Right atrium auricular region (tissue), 2 donors: Measurements from ENCODE around the gene CITED4. TPM values are rescaled to one million over a fixed set of nuclear protein-coding genes. Genes with fewer than 3 reads are reported as not detected.

Experiments
- DNase-seq: peaks from one replicate; pipeline ENCODE4 v3.0.0-alpha.2; 2019; ENCODE audit warnings: low spot score
- H3K27ac ChIP-seq, 2 donors: fragments of 200-600 bp; sonication (generic); 1 replicate in 1 of 2; 2 replicates in 1 of 2; pipeline ENCODE4 v1.5.1; 2016 to 2019
- H3K27me3 ChIP-seq, 2 donors: fragments of 200-600 bp; sonication (generic); one replicate each; pipeline versions ENCODE4 v1.5.1 to v1.6.0; 2017 to 2019
- H3K36me3 ChIP-seq: fragments of 200-600 bp; sonication (generic); one replicate; pipeline ENCODE4 v1.5.1; 2016
- H3K4me1 ChIP-seq, 2 donors: fragments of 200-600 bp; sonication (generic); one replicate each; pipeline versions ENCODE4 v1.5.1 to v1.6.0; 2017 to 2019
- H3K4me3 ChIP-seq, 2 donors: fragments of 200-600 bp; sonication (generic); 1 replicate in 1 of 2; 2 replicates in 1 of 2; pipeline ENCODE4 v1.5.1; 2017 to 2019; ENCODE audit warnings: mild to moderate bottlenecking in 1 of 2, moderate library complexity in 1 of 2
- H3K9me3 ChIP-seq, 2 donors: fragments of 200-600 bp; sonication (generic); one replicate each; pipeline ENCODE4 v1.5.1; 2019
- total RNA-seq, 2 donors: library from RNA; depleted of rRNA; stranded (reverse); fragments of >200 nt; gene quantifications; one replicate each; pipeline ENCODE4 v1.1.0, GENCODE V29; 2016
- TF ChIP-seq, protein P1 (sequence below), 2 donors: fragments of 200-600 bp; sonication (generic); IDR thresholded peaks; one replicate each; pipeline ENCODE4 v1.5.1; 2019; ENCODE audit warnings: antibody characterized with exemption in 2 of 2

The CITED4 gene
- total RNA-seq, 2 donors from 2014 or later = 18.8 to 32.7 TPM

DNA sequence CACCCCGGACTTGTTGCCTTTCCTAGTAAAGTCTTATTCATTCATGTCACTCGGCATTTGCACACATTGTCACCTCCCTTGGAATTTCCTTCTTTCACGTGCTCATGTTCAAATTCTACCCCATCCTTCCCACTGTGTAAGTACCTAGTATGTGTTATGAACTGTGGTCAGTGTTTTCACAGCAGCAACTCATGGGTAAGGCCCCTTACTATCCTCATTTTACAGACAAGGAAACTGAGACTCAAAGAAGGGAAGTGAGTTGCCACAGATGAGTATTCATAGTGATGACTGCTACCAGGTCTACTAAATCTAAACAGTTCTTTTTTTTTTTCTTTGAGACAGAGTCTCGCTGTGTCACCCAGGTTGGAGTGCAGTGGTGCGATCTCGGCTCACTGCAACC lies 10.5 kb downstream of the CITED4 start:
- no peak for DNase-seq

DNA sequence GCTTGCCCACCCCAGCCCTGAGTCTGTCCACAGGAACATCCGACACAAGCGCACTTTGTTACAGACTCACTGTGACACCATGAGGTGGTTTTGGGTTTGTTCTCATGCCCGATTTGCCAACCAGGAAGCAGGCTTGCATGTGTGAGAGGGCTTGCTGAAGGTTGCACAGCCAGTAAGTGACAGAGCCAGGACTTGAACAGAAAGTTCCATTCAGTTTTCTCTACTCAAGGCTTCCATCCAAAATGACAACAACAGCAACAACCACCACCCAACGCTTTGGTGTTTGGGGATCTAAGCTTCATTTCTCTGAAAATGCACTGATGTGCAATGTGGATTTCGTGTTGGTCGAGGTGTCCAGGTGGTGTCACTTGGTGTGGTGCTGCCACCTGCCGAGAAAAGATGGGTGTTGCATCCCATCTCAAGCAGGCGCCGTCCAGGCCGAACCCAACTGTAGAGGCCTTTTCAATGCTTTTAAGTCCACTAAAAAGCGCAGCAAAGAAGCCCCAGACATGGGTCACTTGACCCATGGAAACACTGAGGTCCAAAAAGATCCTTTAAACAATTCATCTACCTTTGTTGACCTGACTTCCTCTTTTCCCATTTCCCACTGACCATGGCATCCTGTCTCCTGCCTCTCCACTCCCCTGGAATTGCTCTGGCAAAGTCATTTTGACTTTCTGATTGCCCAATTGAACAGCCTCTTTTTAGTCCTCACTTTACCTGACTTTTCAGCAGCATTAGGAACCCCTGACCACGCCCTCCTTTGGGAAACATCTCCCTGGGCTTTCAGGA lies 12.2 kb downstream of the CITED4 start:
- no peaks in the 10 kb centered on the region for H3K9me3 ChIP-seq
- no peaks in the 10 kb centered on the region for H3K36me3 ChIP-seq
- no peak overlapping the region for H3K27ac ChIP-seq
- peak; percentile 79 for DNase-seq
- no peak overlapping the region for H3K4me3 ChIP-seq
- H3K27me3 ChIP-seq = no peaks in the 10 kb centered on the region
- TF ChIP-seq, protein P1, sequence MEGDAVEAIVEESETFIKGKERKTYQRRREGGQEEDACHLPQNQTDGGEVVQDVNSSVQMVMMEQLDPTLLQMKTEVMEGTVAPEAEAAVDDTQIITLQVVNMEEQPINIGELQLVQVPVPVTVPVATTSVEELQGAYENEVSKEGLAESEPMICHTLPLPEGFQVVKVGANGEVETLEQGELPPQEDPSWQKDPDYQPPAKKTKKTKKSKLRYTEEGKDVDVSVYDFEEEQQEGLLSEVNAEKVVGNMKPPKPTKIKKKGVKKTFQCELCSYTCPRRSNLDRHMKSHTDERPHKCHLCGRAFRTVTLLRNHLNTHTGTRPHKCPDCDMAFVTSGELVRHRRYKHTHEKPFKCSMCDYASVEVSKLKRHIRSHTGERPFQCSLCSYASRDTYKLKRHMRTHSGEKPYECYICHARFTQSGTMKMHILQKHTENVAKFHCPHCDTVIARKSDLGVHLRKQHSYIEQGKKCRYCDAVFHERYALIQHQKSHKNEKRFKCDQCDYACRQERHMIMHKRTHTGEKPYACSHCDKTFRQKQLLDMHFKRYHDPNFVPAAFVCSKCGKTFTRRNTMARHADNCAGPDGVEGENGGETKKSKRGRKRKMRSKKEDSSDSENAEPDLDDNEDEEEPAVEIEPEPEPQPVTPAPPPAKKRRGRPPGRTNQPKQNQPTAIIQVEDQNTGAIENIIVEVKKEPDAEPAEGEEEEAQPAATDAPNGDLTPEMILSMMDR (IDR thresholded peaks at IDR 0.05) = peak; percentile 82 to 96
- no peaks in the 10 kb centered on the region for H3K4me1 ChIP-seq

More for the DNA sequence above, 10.5 kb downstream of the CITED4 start:
- Histone ChIP-seq H3K4me3 (no peak overlapping the region), H3K9me3 (no peaks in the 10 kb centered on the region), H3K27me3 (no peaks in the 10 kb centered on the region), H3K4me1 (no peaks in the 10 kb centered on the region), H3K27ac (no peak overlapping the region), H3K36me3 (no peaks in the 10 kb centered on the region)
- TF ChIP-seq, protein P1 (IDR thresholded peaks at IDR 0.05) = no peak

DNA sequence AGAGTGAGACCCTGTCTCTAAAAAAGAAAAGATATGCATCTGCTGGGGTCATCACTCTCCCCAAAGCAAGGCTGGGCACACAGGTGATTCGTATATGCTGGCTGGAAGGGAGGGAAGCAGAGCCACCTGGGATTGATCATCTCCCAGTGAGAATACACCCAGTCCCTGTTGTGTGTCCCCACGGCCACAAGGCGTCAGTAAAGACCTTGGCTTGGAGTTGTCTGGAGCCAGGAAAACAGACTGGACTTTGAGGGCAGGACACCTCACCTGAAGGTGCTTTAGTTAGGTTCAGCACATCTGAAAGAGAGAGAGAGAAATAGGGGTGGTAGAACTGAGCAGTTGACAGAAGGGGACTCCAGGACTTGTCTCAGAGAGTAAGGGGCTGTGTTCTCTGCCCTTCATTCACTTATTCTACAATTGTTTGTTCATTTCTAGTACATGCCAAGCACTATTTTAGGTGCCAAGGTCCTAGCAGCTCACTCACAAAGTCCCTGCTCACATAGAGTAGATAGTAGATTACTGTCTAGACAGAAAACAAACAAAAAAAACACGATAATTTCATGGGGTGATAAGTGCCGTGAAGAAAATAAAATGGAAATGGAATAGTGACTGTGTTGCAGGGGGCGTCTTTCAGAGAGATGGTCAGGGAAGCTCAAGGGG lies 13.5 kb downstream of the CITED4 start:
- Histone ChIP-seq H3K9me3 (no peaks in the 10 kb centered on the region), H3K4me3 (no peak overlapping the region), H3K36me3 (no peaks in the 10 kb centered on the region), H3K27ac (no peak overlapping the region), H3K4me1 (no peaks in the 10 kb centered on the region), H3K27me3 (no peaks in the 10 kb centered on the region)
- peak; percentile 74 for DNase-seq
- TF ChIP-seq, protein P1 (IDR thresholded peaks at IDR 0.05) = peak; percentile 84 to 90

DNA sequence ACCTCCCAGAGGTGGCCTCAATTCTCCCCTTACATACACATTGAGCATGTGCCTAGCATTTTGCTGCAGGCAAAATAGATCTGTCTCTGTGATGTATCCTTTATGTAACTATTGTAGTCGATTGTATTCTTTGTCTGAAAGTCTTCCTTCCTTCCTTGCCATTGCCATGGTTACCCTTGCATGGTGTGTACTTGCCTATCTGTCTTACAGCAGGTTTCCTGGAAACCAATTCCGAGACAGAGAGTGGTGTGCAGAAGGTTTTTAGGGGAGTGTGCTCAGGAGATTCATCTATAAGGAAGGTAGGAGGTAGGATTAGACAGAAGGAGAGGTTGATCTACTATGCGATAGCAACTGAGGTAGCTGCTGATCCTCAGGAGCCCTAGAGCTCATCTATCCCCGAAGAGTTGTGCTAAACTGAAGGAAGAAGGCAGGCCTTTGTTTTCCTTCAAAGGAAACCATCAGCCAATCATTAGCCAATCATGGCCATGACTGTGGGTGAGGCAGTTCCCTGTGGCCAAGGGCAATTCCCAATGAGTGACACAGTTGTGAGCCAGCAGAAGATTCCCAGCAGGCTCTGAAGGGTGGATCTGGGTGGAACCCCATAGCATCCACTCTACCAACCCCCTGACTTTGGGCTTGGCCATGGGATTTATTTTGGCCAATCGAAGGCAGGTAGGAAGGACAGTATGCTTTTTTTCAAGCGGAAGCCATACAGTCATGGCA lies 15.0 kb downstream of the CITED4 start:
- no peak overlapping the region for H3K27ac ChIP-seq
- H3K4me3 ChIP-seq = no peak overlapping the region
- no peaks in the 10 kb centered on the region for H3K36me3 ChIP-seq
- H3K27me3 ChIP-seq = no peaks in the 10 kb centered on the region
- peaks cover 0 to 9% of the 10 kb centered on the region in 2 donors for H3K9me3 ChIP-seq
- DNase-seq = no peak
- H3K4me1 ChIP-seq = no peaks in the 10 kb centered on the region
- TF ChIP-seq, protein P1 (IDR thresholded peaks at IDR 0.05) = no peak

DNA sequence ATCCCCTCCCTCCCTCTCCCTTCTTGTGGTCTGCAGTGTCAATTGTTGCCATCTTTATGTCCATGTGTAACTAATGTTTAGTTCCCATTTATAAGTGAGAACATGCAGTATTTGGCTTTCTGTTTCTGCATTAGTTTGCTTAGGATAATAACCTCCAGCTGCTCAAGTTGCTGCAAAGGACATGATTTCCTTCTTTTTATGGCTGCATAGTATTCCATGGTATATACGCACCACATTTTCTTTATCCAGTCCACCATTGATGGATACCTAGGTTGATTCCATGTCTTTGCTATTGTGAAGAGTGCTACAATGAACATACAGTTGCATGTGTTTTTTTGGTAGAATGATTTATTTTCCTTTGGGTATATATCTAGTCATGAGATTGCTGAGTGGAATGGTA lies 16.3 kb downstream of the CITED4 start:
- Histone ChIP-seq H3K36me3 (no peaks in the 10 kb centered on the region), H3K27me3 (no peaks in the 10 kb centered on the region), H3K27ac (no peak overlapping the region), H3K4me3 (no peak overlapping the region), H3K4me1 (no peaks in the 10 kb centered on the region), H3K9me3 (peaks cover 0 to 10% of the 10 kb centered on the region in 2 donors)
- TF ChIP-seq, protein P1 (IDR thresholded peaks at IDR 0.05) = no peak
- no peak for DNase-seq
